WTC11 (cell line): ENCODE data around the gene KCTD2.

Source experiments
- ARID4B ChIP-seq: sonication (generic); formaldehyde crosslinking; IDR thresholded peaks from 2 replicates; pipeline ENCODE4 v1.8.0; 2023; ENCODE audit warnings: missing genetic modification reagents, mild to moderate bottlenecking, borderline replicate concordance
- CREB1 ChIP-seq: sonication (generic); formaldehyde crosslinking; IDR thresholded peaks from 2 replicates; pipeline ENCODE4 v1.8.0; 2023; ENCODE audit warnings: mild to moderate bottlenecking, missing genetic modification reagents
- CTCF ChIP-seq: fragments of 200-600 bp; IDR thresholded peaks from 2 replicates; pipeline ENCODE4 v1.8.0; 2022; ENCODE audit warnings: antibody characterized with exemption
- E2F4 ChIP-seq: sonication (generic); formaldehyde crosslinking; IDR thresholded peaks from 2 replicates; pipeline ENCODE4 v1.8.1; 2022; ENCODE audit warnings: low read depth, mild to moderate bottlenecking, moderate library complexity, missing genetic modification reagents, borderline replicate concordance
- ESRRA ChIP-seq: sonication (generic); formaldehyde crosslinking; IDR thresholded peaks from 2 replicates; pipeline ENCODE4 v1.8.1; 2022; ENCODE audit warnings: mild to moderate bottlenecking, missing genetic modification reagents, borderline replicate concordance
- KAT7 ChIP-seq: sonication (generic); formaldehyde crosslinking; IDR thresholded peaks from 2 replicates; pipeline ENCODE4 v1.8.1; 2023; ENCODE audit warnings: missing genetic modification reagents, mild to moderate bottlenecking, borderline replicate concordance
- MAX ChIP-seq: sonication (generic); formaldehyde crosslinking; IDR thresholded peaks from 2 replicates; pipeline ENCODE4 v1.8.0; 2022; ENCODE audit warnings: mild to moderate bottlenecking, missing genetic modification reagents
- MYBL2 ChIP-seq: sonication (generic); formaldehyde crosslinking; IDR thresholded peaks from 2 replicates; pipeline ENCODE4 v1.8.1; 2023; ENCODE audit warnings: mild to moderate bottlenecking, moderate library complexity, missing genetic modification reagents
- NR2C2 ChIP-seq: sonication (generic); formaldehyde crosslinking; IDR thresholded peaks from 2 replicates; pipeline ENCODE4 v1.8.0; 2022; ENCODE audit warnings: mild to moderate bottlenecking, missing genetic modification reagents
- SMAD3 ChIP-seq: sonication (generic); formaldehyde crosslinking; IDR thresholded peaks from 2 replicates; pipeline ENCODE4 v1.8.0; 2022; ENCODE audit warnings: missing genetic modification reagents, mild to moderate bottlenecking, borderline replicate concordance
- ZBTB21 ChIP-seq: sonication (generic); formaldehyde crosslinking; IDR thresholded peaks from 2 replicates; pipeline ENCODE4 v1.8.1; 2023; ENCODE audit warnings: mild to moderate bottlenecking, missing genetic modification reagents, borderline replicate concordance
- ZNF138 ChIP-seq: sonication (generic); formaldehyde crosslinking; conservative IDR thresholded peaks from 2 replicates; pipeline ENCODE4 v1.8.1; 2022; ENCODE audit warnings: mild to moderate bottlenecking, moderate library complexity, missing genetic modification reagents

GRCh38 chr17:75069783-75070182 is 22.8 kb downstream of the KCTD2 start:
- TF ChIP-seq CREB1 (CRISPR knock-in tag) (no peak), CTCF (no peak), NR2C2 (no peak), MYBL2 (CRISPR knock-in tag) (no peak), ZBTB21 (CRISPR knock-in tag) (no peak), ZNF138 (CRISPR knock-in tag) (no peak), KAT7 (CRISPR knock-in tag) (no peak), ESRRA (no peak), MAX (CRISPR knock-in tag) (no peak), E2F4 (CRISPR knock-in tag) (no peak), SMAD3 (CRISPR knock-in tag) (no peak), ARID4B (CRISPR knock-in tag) (no peak)
